OCI-LY7 (cell line): ENCODE measurements around the gene SH3TC1. TPM values are rescaled to one million over a fixed set of nuclear protein-coding genes. Genes with fewer than 3 reads are reported as not detected.

Source experiments
- BruUV-seq: library from RNA; stranded (reverse); fragments of 400-500 nt; replicated peaks from 2 replicates; lab custom pipeline; 2021; lab: Mats Ljungman, UMichigan
- CTCF ChIA-PET: fragments of 300-600 bp; sonication (Branson Sonifier 250); formaldehyde crosslinking; loops from one replicate; lab custom pipeline; 2022; ENCODE audit warnings: antibody characterized with exemption; ENCODE audit not compliant: unreplicated experiment; lab: Charles Lee
- POLR2A ChIA-PET: fragments of 300-600 bp; sonication (Branson Sonifier 250); formaldehyde crosslinking; loops from one replicate; lab custom pipeline; 2022; ENCODE audit warnings: antibody characterized with exemption; lab: Charles Lee
- DNase-seq: peaks from one replicate; pipeline ENCODE4 v3.0.0-alpha.2; 2015; ENCODE audit warnings: low spot score
- H2AFZ ChIP-seq: fragments of 200-600 bp; sonication (generic), shearing (Covaris generic); 2 replicates; pipeline ENCODE4 v1.6.1; 2014; ENCODE audit warnings: mild to moderate bottlenecking, antibody characterized with exemption, low read length, moderate library complexity
- H3K27ac ChIP-seq: fragments of 200-600 bp; sonication (generic); 2 replicates; pipeline ENCODE4 v1.5.1; 2014; ENCODE audit warnings: mixed run types, low read depth, mild to moderate bottlenecking, moderate library complexity, low read length, inconsistent platforms; ENCODE audit not compliant: poor library complexity, severe bottlenecking
- H3K36me3 ChIP-seq: fragments of 200-600 bp; sonication (generic); 2 replicates; pipeline ENCODE4 v1.6.1; 2014; ENCODE audit warnings: mild to moderate bottlenecking, antibody characterized with exemption, low read length, moderate library complexity, mixed read lengths; ENCODE audit not compliant: insufficient read depth
- H3K4me1 ChIP-seq: fragments of 200-600 bp; sonication (generic); 2 replicates; pipeline ENCODE4 v1.5.1; 2014; ENCODE audit warnings: mild to moderate bottlenecking, low read length; ENCODE audit not compliant: insufficient read depth, poor library complexity, severe bottlenecking
- H3K4me2 ChIP-seq: fragments of 200-600 bp; sonication (generic); 2 replicates; pipeline ENCODE4 v1.6.1; 2014; ENCODE audit warnings: mild to moderate bottlenecking, low read length
- H3K4me3 ChIP-seq: fragments of 200-600 bp; sonication (generic); 2 replicates; pipeline ENCODE4 v1.5.1; 2014; ENCODE audit warnings: mild to moderate bottlenecking, low read depth, low read length; ENCODE audit not compliant: poor library complexity, severe bottlenecking
- H3K79me2 ChIP-seq: fragments of 200-600 bp; sonication (generic); 2 replicates; pipeline ENCODE4 v1.6.1; 2016; ENCODE audit warnings: low read depth, mild to moderate bottlenecking, low read length, moderate library complexity, mixed read lengths; ENCODE audit not compliant: insufficient read depth
- H3K9me2 ChIP-seq: fragments of 200-600 bp; sonication (generic); 2 replicates; pipeline ENCODE4 v1.6.1; 2016; ENCODE audit warnings: mild to moderate bottlenecking, low read length, mixed read lengths; ENCODE audit not compliant: insufficient read depth
- H3K9me3 ChIP-seq: fragments of 200-600 bp; sonication (generic); 2 replicates; pipeline ENCODE4 v1.6.1; 2014; ENCODE audit warnings: mild to moderate bottlenecking, mixed run types, low read length, mixed read lengths
- H4K20me1 ChIP-seq: fragments of 200-600 bp; sonication (generic); 2 replicates; pipeline ENCODE4 v1.6.1; 2014; ENCODE audit warnings: mild to moderate bottlenecking, antibody characterized with exemption, low read length, moderate library complexity, mixed read lengths; ENCODE audit not compliant: insufficient read depth
- EZH2phosphoT487 ChIP-seq: fragments of 200-600 bp; sonication (generic); IDR thresholded peaks from 2 replicates; pipeline ENCODE4 v1.6.1; 2018; ENCODE audit warnings: low read depth, borderline replicate concordance, mild to moderate bottlenecking, mixed run types, antibody characterized with exemption, low read length, moderate library complexity, mixed read lengths
- intact Hi-C: fragments of 100-400 bp; cut with micrococcal nuclease; formaldehyde crosslinking; loops from one replicate; pipeline ENCODE4 v1.10.0; 2022; ENCODE audit not compliant: unreplicated experiment
- total RNA-seq, 2 experiments: library from RNA; depleted of rRNA in 1 of 2; stranded (reverse); fragments of >200 nt in 1 of 2; shearing (Covaris generic) in 1 of 2; gene quantifications; 2 replicates each; pipeline ENCODE4 v1.2.3, GENCODE V29; 2014 to 2022
- TF ChIP-seq, protein P1 (sequence below): fragments of 200-600 bp; sonication (generic); conservative IDR thresholded peaks from 2 replicates; pipeline ENCODE4 v1.5.1; 2014; ENCODE audit warnings: mild to moderate bottlenecking, antibody characterized with exemption, low read length, moderate library complexity, mixed read lengths

The SH3TC1 gene
- total RNA-seq, 2 experiments from 2014 or later, result 17.5 to 42.4 TPM

- Histone ChIP-seq H3K27ac (no peak overlapping the region), H3K4me2 (no peak overlapping the region), H2AFZ (no peak overlapping the region), H3K4me1 (no peaks in the 10 kb centered on the region), H4K20me1 (no peaks in the 10 kb centered on the region), H3K9me3 (no peaks in the 10 kb centered on the region), H3K4me3 (no peak overlapping the region), H3K79me2 (no peaks in the 10 kb centered on the region), H3K9me2 (no peaks in the 10 kb centered on the region), H3K36me3 (no peaks in the 10 kb centered on the region)
- POLR2A ChIA-PET, result interaction anchor here (0.7 to 1.7 kb wide), 3 partner anchors 15 to 20 kb away, joined by 3 to 8 read pairs (median 7); no protein-coding TSS in a partner anchor
- DNase-seq, result peak; percentile 71
- no TSS peak for BruUV-seq
- intact Hi-C loops, result loop anchor here (1.0 to 2.0 kb wide), 3 partner anchors 16 to 226 kb away; no protein-coding TSS in a partner anchor
- TF ChIP-seq, protein P1, sequence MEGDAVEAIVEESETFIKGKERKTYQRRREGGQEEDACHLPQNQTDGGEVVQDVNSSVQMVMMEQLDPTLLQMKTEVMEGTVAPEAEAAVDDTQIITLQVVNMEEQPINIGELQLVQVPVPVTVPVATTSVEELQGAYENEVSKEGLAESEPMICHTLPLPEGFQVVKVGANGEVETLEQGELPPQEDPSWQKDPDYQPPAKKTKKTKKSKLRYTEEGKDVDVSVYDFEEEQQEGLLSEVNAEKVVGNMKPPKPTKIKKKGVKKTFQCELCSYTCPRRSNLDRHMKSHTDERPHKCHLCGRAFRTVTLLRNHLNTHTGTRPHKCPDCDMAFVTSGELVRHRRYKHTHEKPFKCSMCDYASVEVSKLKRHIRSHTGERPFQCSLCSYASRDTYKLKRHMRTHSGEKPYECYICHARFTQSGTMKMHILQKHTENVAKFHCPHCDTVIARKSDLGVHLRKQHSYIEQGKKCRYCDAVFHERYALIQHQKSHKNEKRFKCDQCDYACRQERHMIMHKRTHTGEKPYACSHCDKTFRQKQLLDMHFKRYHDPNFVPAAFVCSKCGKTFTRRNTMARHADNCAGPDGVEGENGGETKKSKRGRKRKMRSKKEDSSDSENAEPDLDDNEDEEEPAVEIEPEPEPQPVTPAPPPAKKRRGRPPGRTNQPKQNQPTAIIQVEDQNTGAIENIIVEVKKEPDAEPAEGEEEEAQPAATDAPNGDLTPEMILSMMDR, result peak; percentile 86
- TF ChIP-seq EZH2phosphoT487, result no peak
- CTCF ChIA-PET, result interaction anchor here (0.5 to 1.7 kb wide), 10 partner anchors 15 to 65 kb away, joined by 3 to 17 read pairs (median 5); partner anchors contain the start of gene SH3TC1
These were observed 22.3 kb upstream of the SH3TC1 start for GRCh38 chr4:8176547-8177399.

GRCh38 chr4:8177552-8177951 is 21.5 kb upstream of the SH3TC1 start:
- no TSS peak for BruUV-seq

More at GRCh38 chr4:8177552-8177951, 21.5 kb upstream of the SH3TC1 start:
- no peak overlapping the region for H2AFZ ChIP-seq
- DNase-seq, result no peak
- POLR2A ChIA-PET, result interaction anchor here (1.1 to 1.7 kb wide), 2 partner anchors 15 to 17 kb away, joined by 3 to 7 read pairs; no protein-coding TSS in a partner anchor
- no peak overlapping the region for H3K4me3 ChIP-seq
- H3K79me2 ChIP-seq, result no peaks in the 10 kb centered on the region
- no peak overlapping the region for H3K27ac ChIP-seq
- CTCF ChIA-PET, result interaction anchor here (0.5 to 1.7 kb wide), 8 partner anchors 14 to 65 kb away, joined by 3 to 17 read pairs (median 5); partner anchors contain the start of gene SH3TC1
- no peaks in the 10 kb centered on the region for H3K4me1 ChIP-seq
- H3K4me2 ChIP-seq, result no peak overlapping the region
- intact Hi-C loops, result loop anchor here (1.0 to 2.0 kb wide), 2 partner anchors 61 to 225 kb away; no protein-coding TSS in a partner anchor
- H4K20me1 ChIP-seq, result no peaks in the 10 kb centered on the region
- no peaks in the 10 kb centered on the region for H3K9me2 ChIP-seq
- H3K9me3 ChIP-seq, result no peaks in the 10 kb centered on the region
- TF ChIP-seq EZH2phosphoT487, result no peak
- TF ChIP-seq, protein P1, result no peak
- H3K36me3 ChIP-seq, result no peaks in the 10 kb centered on the region
